Activated T-helper 17 cell treated with anti-CD3 and anti-CD28 coated beads, Interleukin-2, amount 50 U/mL, for 72 hours (primary cell): Measurements from ENCODE around the gene APOBEC4. TPM values are rescaled to one million over a fixed set of nuclear protein-coding genes. Genes with fewer than 3 reads are reported as not detected.
"Not testable (repeated sequence)": the region's sequence is repeated elsewhere in the genome, so short reads cannot be mapped to it uniquely, and the experiment has no call there.

Experiments
- ATAC-seq: fragments of 150-1000 bp; cut with Tn5 transposase; replicated peaks from 2 replicates; pipeline ENCODE4 v1.10.0; 2021; ENCODE audit warnings: mild to moderate bottlenecking, moderate library complexity
- H3K27ac Mint-ChIP-seq: one replicate; pipeline ENCODE4 v1.8.0; 2022; ENCODE audit warnings: mixed read lengths
- H3K27me3 Mint-ChIP-seq: one replicate; pipeline ENCODE4 v1.8.0; 2022; ENCODE audit warnings: mixed read lengths
- H3K36me3 Mint-ChIP-seq: one replicate; pipeline ENCODE4 v1.8.0; 2022; ENCODE audit warnings: low read depth, mild to moderate bottlenecking, mixed read lengths
- H3K4me1 Mint-ChIP-seq: one replicate; pipeline ENCODE4 v1.8.0; 2022; ENCODE audit warnings: mixed read lengths
- H3K4me3 Mint-ChIP-seq: one replicate; pipeline ENCODE4 v1.8.0; 2022; ENCODE audit warnings: mild to moderate bottlenecking, mixed read lengths
- H3K9me3 Mint-ChIP-seq: one replicate; pipeline ENCODE4 v1.8.0; 2022; ENCODE audit warnings: mixed read lengths
- total RNA-seq, 2 donors: library from RNA; stranded (reverse); gene quantifications; one replicate each; pipeline ENCODE4 v1.2.3, GENCODE V29; 2022

APOBEC4 gene
- total RNA-seq, 2 donors from 2014 or later = not detected

- H3K9me3 Mint-ChIP-seq = no peaks in the 10 kb centered on the region
- ATAC-seq = peak; percentile 39
- no peak overlapping the region for H3K4me3 Mint-ChIP-seq
- peaks cover 4% of the 10 kb centered on the region for H3K4me1 Mint-ChIP-seq
- H3K27me3 Mint-ChIP-seq = peaks cover 12% of the 10 kb centered on the region
- H3K36me3 Mint-ChIP-seq = no peaks in the 10 kb centered on the region
- H3K27ac Mint-ChIP-seq = no peak overlapping the region
Measured at GRCh38 chr1:183685112-183685713, 32.1 kb upstream of the APOBEC4 start.

- H3K36me3 Mint-ChIP-seq, H3K4me1 Mint-ChIP-seq, H3K27ac Mint-ChIP-seq, H3K4me3 Mint-ChIP-seq, H3K9me3 Mint-ChIP-seq, ATAC-seq: not testable (repeated sequence)
- H3K27me3 Mint-ChIP-seq = peaks cover 15% of the 10 kb centered on the region
Measured at GRCh38 chr1:183679363-183679762, 26.2 kb upstream of the APOBEC4 start.

- H3K9me3 Mint-ChIP-seq = no peaks in the 10 kb centered on the region
- peaks cover 13% of the 10 kb centered on the region for H3K27me3 Mint-ChIP-seq
- H3K4me3 Mint-ChIP-seq = no peak overlapping the region
- no peak overlapping the region for H3K27ac Mint-ChIP-seq
- H3K4me1 Mint-ChIP-seq = no peaks in the 10 kb centered on the region
- no peaks in the 10 kb centered on the region for H3K36me3 Mint-ChIP-seq
- no peak for ATAC-seq
Measured at GRCh38 chr1:183678819-183679218, 25.7 kb upstream of the APOBEC4 start.

GRCh38 chr1:183676586-183677189, 23.6 kb upstream of the APOBEC4 start:
- Mint-ChIP-seq H3K4me3 (no peak overlapping the region), H3K27ac (no peak overlapping the region), H3K4me1 (no peaks in the 10 kb centered on the region), H3K36me3 (no peaks in the 10 kb centered on the region), H3K9me3 (no peaks in the 10 kb centered on the region), H3K27me3 (peaks cover 6% of the 10 kb centered on the region)
- ATAC-seq = no peak

GRCh38 chr1:183675883-183676585, 22.9 kb upstream of the APOBEC4 start:
- H3K4me1 Mint-ChIP-seq = no peaks in the 10 kb centered on the region
- peaks cover 5% of the 10 kb centered on the region for H3K27me3 Mint-ChIP-seq
- ATAC-seq = no peak
- no peak overlapping the region for H3K27ac Mint-ChIP-seq
- no peak overlapping the region for H3K4me3 Mint-ChIP-seq
- no peaks in the 10 kb centered on the region for H3K9me3 Mint-ChIP-seq
- no peaks in the 10 kb centered on the region for H3K36me3 Mint-ChIP-seq

GRCh38 chr1:183675381-183675780, 22.3 kb upstream of the APOBEC4 start:
- Mint-ChIP-seq H3K27me3 (peaks cover 3% of the 10 kb centered on the region), H3K4me3 (no peak overlapping the region), H3K27ac (no peak overlapping the region), H3K9me3 (no peaks in the 10 kb centered on the region), H3K4me1 (no peaks in the 10 kb centered on the region), H3K36me3 (no peaks in the 10 kb centered on the region)
- no peak for ATAC-seq

GRCh38 chr1:183674886-183675285, 21.8 kb upstream of the APOBEC4 start:
- no peak overlapping the region for H3K27ac Mint-ChIP-seq
- H3K4me3 Mint-ChIP-seq = no peak overlapping the region
- H3K27me3 Mint-ChIP-seq = peaks cover 3% of the 10 kb centered on the region
- H3K36me3 Mint-ChIP-seq = no peaks in the 10 kb centered on the region
- no peaks in the 10 kb centered on the region for H3K9me3 Mint-ChIP-seq
- no peak for ATAC-seq
- H3K4me1 Mint-ChIP-seq = no peaks in the 10 kb centered on the region

GRCh38 chr1:183674339-183674738, 21.2 kb upstream of the APOBEC4 start:
- Mint-ChIP-seq H3K27ac (no peak overlapping the region), H3K27me3 (peaks cover 3% of the 10 kb centered on the region), H3K4me3 (no peak overlapping the region), H3K36me3 (no peaks in the 10 kb centered on the region), H3K9me3 (no peaks in the 10 kb centered on the region), H3K4me1 (no peaks in the 10 kb centered on the region)
- no peak for ATAC-seq

GRCh38 chr1:183673605-183674323, 20.6 kb upstream of the APOBEC4 start:
- Mint-ChIP-seq H3K4me1 (no peaks in the 10 kb centered on the region), H3K4me3 (no peak overlapping the region), H3K36me3 (no peaks in the 10 kb centered on the region), H3K27ac (no peak overlapping the region), H3K27me3 (peaks cover 3% of the 10 kb centered on the region), H3K9me3 (no peaks in the 10 kb centered on the region)
- no peak for ATAC-seq

- no peak overlapping the region for H3K27ac Mint-ChIP-seq
- no peak for ATAC-seq
- H3K9me3 Mint-ChIP-seq = no peaks in the 10 kb centered on the region
- no peaks in the 10 kb centered on the region for H3K4me1 Mint-ChIP-seq
- no peaks in the 10 kb centered on the region for H3K27me3 Mint-ChIP-seq
- no peaks in the 10 kb centered on the region for H3K36me3 Mint-ChIP-seq
- no peak overlapping the region for H3K4me3 Mint-ChIP-seq
Measured at GRCh38 chr1:183670169-183670568, 17.1 kb upstream of the APOBEC4 start.

GRCh38 chr1:183656355-183656754, 3.2 kb upstream of the APOBEC4 start:
- no peak for ATAC-seq
- no peak overlapping the region for H3K27ac Mint-ChIP-seq
- H3K4me3 Mint-ChIP-seq = no peak overlapping the region
- peaks cover 23% of the 10 kb centered on the region for H3K4me1 Mint-ChIP-seq
- no peaks in the 10 kb centered on the region for H3K36me3 Mint-ChIP-seq
- peaks cover 5% of the 10 kb centered on the region for H3K27me3 Mint-ChIP-seq
- no peaks in the 10 kb centered on the region for H3K9me3 Mint-ChIP-seq

- H3K4me3 Mint-ChIP-seq = no peak overlapping the region
- ATAC-seq = peak; percentile 54
- H3K27ac Mint-ChIP-seq = no peak overlapping the region
- peaks cover 24% of the 10 kb centered on the region for H3K4me1 Mint-ChIP-seq
- H3K36me3 Mint-ChIP-seq = no peaks in the 10 kb centered on the region
- peaks cover 3% of the 10 kb centered on the region for H3K27me3 Mint-ChIP-seq
- H3K9me3 Mint-ChIP-seq = no peaks in the 10 kb centered on the region
Measured at GRCh38 chr1:183655562-183656075, 2.5 kb upstream of the APOBEC4 start.

- H3K9me3 Mint-ChIP-seq = no peaks in the 10 kb centered on the region
- ATAC-seq = no peak
Measured at GRCh38 chr1:183654706-183655105, 1.6 kb upstream of the APOBEC4 start.

GRCh38 chr1:183653876-183654451, 848 bp upstream of the APOBEC4 start:
- Mint-ChIP-seq H3K36me3 (no peaks in the 10 kb centered on the region), H3K27ac (no peak overlapping the region), H3K4me3 (no peak overlapping the region), H3K9me3 (no peaks in the 10 kb centered on the region), H3K27me3 (no peaks in the 10 kb centered on the region), H3K4me1 (peaks cover 24% of the 10 kb centered on the region)
- no peak for ATAC-seq

More at GRCh38 chr1:183654706-183655105, 1.6 kb upstream of the APOBEC4 start:
- Mint-ChIP-seq H3K4me3 (no peak overlapping the region), H3K27me3 (peaks cover 3% of the 10 kb centered on the region), H3K27ac (no peak overlapping the region), H3K36me3 (no peaks in the 10 kb centered on the region), H3K4me1 (peaks cover 24% of the 10 kb centered on the region)
